Measurements from ENCODE around the gene EXD3.

The EXD3 gene

DNA sequence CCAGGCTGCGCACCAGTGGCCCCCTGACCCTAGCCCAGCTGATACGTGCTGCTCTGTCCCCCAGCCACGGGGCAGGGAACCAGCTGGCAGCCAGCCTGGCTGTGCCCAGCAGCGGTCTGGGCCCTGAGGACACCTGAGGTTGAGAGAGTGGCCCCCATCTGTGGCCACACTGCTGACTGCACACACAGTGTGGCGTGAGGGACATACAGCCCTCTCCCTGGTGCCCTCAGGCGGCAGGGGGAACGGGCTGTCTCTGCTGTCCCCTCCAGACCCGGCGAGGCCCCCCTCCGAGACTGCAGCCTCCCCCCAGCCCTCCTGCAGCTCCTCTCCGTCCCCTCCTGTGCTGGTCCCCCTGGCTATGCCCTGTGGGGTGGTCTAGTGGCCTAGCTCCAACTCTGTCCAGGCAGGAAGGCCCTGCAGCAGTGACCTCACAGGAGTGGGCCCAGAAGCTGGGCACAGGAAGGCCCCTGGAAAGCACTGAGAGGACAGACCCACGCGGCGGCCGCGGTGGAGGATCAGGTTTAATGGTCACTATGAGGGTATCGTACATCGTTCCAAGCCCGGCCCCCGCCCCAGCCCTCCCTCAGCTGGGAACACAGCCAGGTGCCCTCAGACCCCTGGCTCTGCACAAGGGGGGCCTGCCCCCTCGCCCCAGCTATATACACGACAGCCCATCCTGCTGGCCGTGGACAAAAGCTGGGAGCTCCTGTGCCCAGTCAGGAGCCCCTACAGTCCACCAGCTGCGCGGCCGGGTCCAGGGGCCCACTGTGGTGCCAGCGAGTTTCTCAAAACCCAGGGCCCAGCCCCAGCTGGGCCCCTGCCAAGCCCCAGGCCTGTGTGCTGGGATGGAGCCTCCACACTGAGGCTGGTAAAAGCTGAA, 25.0 kb upstream of the EXD3 start:
- DNase-seq (ENCODE audit: low read depth): no peak

DNA sequence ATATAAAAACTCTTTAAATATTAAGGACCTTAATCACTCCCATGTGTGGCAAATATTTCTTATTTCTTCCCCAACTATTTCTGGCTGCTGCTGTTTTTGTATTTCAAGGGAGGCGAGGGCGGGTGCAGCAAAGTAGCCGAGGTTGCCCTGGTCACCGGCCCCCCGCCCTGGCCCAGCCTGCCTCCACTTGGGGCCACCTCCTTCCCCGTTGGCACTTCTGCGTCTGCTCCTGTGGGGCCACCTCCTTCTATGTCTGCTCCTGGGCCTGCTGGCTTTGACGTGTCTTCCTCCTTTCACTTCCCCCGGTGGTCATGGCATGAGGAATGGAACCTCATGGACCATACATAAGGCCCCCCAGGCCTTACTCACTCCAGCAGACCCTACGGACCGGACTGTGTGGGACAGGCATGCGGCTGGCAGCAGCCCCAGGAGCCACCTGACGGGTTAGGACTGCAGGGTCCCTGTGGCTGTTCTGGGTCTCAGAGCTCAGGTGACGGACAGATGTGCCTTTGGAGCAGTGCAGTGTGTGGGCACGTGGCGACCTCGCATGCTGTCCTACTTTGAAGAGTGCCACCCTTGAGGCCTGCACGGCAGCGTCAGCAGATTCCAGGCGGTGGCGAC, 24.0 kb upstream of the EXD3 start:
- no peak for DNase-seq (ENCODE audit: low read depth)

DNA sequence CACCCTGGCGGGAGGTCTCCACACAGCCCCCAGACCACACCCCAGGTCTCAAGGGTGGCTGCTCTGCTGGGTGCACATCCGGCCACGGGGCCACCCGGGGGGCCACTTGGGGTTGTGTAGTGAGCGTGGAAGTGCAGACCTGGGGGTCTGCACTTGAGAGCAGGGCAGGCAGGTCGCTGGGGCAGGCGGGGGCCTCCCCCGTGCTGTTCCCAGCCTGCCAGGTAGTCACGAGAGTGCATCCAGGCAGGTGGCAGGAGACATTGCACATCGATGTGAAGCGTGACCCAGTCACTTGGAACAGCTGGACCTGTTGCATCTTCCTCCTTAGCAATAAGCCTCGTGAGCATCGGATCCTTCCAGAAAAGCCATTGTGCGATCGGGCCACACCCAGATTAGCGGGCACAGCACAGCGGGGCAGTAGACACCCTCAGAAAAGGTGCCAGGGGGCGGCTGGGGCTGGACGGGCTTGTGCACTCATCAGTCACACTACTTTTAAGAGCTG, 23.0 kb upstream of the EXD3 start:
- DNase-seq (ENCODE audit: low read depth): no peak

DNA sequence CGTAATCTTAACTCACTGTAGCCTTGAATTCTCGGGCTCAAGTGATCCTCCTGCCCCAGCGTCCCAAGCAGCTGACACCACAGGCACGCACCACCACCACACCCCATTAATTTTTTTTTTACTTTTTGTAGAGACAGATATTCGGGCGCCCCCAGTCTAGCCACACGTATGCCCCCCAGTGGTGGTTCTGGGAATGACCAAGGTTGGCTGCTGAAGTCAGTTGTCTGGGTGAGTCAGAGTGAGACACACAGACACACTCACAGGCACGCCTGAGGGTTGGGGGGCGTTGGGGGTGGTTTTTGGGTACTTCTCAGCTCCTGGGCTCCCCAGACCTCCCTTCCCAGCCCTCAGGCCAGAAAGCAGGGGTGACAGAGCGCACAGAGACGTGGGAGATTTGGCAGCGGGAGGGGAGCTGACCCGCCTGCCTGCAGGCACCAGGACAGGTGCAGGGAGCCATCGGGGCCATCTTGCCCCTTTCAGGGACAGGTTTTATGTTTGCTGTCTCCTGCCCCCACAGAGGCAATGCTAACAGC, 22.4 kb upstream of the EXD3 start:
- peak; percentile 64 for DNase-seq (ENCODE audit: low read depth)

DNA sequence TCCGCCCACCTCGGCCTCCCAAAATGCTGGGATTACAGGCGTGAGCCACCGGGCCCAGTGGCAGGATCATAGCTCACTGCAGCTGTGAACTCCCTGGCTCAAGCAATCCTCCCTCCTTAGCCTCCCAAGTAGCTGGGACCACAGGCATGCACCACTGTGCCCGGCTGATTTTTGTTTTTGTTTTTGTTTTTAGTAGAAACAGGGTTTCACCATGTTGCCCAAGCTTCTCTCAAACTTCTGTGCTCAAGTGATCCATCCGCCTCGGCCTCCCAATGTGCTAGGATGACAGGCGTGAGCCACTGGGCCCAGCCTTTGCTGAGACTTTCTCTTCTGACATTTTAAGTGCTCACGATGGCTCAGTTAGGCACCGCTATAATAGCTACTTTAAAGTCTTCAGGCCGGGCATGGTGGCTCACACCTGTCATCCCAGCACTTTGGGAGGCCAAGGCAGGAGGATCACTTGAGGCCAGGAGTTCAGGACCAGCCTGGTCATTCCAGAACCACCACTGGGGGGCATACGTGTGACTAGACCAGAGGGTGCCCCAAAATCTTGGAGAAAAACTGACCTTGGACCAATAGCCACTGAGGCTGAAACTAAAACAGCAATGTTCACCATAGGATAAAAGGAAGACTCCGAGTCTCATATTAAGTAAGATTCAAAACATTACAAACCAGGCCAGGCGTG, 21.3 kb upstream of the EXD3 start:
- DNase-seq (ENCODE audit: low read depth): no peak

DNA sequence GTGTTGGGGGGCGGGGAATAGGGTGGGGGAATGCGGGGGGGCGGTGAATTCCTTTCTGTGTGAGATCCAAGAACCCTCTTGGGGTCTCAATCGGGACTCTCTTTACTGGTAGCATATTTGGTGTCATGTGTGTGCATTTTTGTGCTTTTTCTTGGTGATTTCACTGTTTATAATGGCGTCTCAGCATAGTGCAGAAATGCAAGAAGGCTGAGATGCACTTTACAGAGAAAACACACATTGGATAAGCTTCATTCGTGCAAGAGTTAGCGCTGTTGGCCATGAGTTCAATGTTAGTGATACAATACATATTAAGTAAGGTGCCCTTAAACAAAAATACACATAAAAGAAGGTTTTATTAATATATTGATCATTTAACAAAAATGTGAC, 19.0 kb upstream of the EXD3 start:
- no peak for DNase-seq (ENCODE audit: low read depth)

DNA sequence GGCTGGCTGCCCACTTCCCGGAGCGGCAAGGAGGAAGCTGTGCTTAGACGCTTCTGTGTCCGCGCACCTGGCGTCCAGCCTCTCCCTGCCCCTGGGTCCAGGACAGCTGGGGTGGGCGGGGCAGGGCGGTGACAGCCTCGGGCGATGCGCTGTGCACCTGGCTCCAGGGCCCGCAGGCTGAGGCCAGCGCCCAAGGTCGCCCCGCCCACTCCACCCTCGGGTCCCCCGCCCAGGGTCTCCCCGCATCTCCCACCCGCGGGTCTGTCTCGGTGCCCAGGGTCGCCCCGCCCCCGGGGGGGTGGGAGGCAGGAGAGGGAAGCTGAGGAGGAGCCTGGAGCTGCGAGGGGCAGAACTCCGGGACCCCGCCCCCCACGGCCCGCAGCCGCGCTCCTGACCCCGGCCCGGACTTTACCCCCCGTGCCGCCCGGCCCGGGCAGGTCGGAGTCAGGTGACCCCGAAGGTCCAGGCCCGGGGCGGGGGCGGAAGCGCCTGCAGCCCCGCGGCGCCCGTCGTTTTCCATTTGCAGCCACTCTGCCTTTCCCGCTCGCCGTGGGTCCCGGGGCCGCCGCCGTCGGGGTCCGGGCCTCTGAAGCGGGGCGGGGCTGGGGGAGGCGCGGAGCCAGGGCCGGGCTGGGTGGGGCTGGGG, 18.4 kb upstream of the EXD3 start, which contains the start of gene ENTPD8:
Gene ENTPD8 (minus strand): TSS at position 69 of the 646 bp plus-strand sequence. CDS start 3,072 bp downstream, outside the sequence.
- no peak for DNase-seq (ENCODE audit: low read depth)

DNA sequence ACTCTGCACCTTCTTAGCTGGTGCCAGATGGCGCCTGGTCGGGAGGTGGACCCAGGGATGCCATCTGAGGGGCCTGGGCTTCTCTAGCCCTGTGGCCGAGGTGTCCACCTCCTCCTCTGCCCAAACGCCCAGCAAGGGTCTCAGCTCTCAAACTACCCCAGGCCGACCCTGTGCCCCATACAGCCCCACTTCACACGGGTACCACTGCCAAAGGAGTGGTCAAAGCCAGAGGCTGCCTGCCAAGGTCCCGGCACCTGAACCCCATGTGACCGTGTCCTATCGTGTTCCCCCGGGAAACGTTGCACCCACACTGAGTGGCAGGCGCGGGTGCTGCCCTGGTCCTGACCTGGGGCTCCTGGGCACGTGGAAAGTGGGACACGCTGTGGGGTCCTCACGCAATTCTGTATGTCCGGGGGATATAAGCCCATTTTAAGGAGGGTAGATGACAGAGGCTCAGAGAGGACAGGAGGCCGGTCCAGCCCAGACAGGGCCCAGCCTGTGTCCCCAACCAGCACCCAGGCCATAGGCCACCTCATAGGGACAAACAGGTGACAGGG, 16.3 kb upstream of the EXD3 start:
- DNase-seq (ENCODE audit: low read depth): no peak

DNA sequence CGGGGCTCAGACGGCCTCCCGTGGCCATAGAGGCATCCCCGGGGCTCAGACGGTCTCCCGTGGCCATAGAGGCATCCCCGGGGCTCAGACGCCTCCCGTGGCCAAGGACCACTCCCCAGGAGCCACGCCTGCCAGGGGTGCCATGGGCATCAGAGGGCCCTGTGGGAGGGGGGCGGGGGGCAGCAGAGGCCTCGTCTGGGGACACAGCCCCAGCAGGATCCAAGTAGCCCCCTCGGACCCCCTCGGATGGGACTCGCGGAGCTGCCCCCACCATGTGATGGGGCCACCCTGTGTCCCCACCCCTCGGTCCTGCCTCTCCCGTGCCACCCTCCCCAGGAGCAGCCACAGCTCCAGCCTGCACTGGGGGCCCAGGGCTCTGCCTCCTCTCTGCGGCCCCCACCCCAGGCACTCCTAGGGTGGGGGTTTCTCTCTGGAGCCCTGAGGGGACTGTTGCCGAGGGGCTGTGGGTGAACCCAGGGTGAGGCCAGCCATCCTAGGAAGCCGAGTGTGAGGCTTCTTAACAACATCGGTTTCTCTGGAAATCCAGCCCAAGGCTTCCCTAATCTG, 15.7 kb upstream of the EXD3 start:
- no peak for DNase-seq (ENCODE audit: low read depth)

DNA sequence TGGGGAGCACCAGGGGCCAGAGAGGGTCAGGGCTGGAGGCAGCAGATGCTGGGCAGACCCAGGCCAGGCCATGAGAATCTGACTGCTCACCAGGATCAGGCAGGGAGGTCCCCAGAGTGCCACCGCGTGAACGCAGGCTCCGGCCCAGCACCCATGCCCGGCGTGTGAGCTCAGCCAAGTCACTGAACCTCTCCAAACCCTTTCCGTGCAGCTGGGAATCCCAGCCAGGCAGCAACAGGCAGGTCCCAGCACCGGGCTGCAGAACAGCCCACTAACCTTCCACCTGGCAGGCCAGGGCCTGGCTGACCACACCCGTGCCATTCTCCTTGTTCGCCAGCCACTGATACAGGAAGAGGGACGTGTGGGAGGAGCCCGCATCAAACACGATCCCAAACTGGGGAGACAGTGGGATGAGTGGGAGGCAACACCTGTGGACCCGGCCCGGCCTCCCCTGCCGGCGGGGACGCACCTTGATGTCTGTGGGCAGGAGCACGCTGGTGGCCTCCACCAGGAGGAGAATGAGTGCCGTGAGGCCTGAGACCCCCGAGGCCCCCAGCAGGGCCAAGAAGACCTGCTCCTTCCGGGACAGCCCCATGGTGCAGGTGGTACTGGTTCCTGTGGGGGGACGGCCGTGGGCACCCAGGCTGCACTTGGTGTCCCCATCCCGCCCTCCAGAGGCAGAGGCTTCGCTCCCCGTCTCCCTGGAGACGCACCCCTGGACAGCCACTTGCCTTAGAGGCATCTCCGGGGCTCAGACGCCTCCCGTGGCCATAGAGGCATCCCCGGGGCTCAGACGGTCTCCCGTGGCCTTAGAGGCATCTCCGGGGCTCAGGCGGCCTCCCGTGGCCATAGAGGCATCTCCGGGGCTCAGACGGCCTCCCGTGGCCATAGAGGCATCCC, 15.0 kb upstream of the EXD3 start:
- no peak for DNase-seq (ENCODE audit: low read depth)

DNA sequence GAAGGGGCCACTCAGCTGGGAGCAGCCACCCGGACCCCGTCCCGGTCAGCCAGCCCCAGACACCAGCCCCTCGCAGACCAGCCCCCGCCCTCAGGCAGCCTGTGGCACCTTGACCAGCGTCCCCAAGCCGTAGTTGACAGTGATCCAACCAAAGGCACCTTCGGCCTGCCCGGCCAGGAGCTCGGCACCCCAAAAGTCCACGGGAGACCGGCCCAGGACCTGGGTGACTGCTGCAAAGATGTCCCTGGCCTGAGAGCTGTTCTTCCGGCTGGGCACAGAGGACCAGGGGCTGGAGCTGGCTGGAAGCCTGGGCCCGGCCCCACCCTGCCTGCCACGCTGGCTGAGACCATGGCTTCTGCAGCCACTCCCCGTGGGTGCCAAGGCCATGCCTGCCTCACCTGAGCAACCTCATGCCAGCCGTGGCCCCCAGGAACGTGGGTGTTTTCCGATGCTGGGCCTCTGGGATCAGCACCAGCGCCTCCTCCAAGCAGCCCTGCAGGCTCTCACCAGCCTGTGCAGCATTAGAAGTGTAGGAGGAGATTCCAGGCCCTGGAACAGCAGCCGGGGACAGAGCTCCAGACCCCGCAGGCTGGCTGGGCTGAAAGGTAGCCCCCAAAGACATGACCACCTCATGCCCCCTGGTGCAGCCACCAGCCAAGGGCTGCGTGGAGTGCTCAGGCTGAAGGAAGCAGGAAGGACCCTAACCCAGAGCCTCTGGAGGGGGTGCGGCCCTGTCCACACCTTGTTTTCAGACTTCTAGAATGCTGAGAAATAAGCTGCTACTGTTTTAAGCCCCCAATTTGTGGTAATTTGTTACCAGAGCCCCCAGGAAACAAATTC, 14.0 kb upstream of the EXD3 start:
- DNase-seq (ENCODE audit: low read depth): no peak

DNA sequence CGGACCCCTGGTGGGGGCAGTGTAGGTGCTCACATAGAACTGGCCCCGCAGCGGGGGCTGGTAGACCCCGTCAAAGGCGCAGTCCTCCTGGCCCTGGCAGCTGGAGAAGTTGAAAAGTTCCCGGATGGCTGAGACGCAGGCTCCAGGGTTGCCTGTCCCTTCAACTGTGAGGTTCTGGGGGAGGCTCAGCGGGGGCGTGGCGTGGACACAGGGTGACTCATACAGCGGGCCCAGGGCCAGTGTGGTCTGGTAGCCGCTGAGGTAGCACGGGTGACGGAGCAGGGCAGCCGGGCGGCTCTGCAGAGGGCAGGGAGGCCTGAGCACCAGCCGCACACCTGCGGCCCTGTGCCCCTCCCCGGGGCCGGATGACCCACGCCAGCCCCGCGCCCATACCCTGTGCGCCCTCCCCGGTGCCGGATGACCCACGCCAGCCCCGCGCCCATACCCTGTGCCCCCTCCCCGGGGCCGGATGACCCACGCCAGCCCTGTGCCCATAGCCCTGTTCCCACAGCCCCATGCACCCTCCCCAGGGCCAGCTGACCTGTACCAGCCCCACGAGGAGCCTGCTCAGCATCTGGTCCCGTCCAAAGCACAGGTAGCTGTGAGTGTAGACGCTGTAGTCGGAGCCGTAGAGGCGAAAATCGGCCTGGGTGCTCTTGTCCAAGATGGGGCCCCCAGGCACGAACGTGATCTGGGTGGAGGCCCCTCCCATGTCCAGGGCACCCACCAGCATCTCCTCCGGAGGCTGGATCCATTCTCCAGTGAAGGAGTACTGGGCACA, 13.2 kb upstream of the EXD3 start:
- DNase-seq (ENCODE audit: low read depth): no peak

DNA sequence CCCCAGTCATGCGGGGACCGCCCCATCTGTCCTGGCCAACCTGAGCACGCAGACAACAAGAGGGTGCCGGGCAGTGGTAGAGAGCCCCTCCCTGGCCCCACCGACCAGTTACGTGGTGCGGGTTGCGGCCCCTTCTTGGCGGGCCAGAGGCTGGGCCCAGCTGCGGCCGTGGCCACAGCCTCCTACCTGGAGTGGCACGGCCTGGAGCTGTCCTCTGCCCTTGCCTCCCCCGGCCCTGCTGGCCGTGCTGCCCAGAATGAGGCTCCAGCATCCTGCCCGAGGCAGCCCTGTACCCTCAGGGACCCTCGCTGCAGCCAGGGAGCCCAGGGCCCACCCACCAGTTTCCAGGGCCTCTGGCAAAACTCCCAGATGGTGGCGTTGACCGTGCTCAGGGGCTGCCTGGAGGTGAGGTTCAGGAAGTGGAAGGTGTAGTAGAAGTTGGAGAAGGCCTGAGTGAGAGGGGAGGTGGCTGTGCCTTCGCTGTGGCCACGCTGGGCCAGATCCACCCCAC, 12.5 kb upstream of the EXD3 start:
- no peak for DNase-seq (ENCODE audit: low read depth)

DNA sequence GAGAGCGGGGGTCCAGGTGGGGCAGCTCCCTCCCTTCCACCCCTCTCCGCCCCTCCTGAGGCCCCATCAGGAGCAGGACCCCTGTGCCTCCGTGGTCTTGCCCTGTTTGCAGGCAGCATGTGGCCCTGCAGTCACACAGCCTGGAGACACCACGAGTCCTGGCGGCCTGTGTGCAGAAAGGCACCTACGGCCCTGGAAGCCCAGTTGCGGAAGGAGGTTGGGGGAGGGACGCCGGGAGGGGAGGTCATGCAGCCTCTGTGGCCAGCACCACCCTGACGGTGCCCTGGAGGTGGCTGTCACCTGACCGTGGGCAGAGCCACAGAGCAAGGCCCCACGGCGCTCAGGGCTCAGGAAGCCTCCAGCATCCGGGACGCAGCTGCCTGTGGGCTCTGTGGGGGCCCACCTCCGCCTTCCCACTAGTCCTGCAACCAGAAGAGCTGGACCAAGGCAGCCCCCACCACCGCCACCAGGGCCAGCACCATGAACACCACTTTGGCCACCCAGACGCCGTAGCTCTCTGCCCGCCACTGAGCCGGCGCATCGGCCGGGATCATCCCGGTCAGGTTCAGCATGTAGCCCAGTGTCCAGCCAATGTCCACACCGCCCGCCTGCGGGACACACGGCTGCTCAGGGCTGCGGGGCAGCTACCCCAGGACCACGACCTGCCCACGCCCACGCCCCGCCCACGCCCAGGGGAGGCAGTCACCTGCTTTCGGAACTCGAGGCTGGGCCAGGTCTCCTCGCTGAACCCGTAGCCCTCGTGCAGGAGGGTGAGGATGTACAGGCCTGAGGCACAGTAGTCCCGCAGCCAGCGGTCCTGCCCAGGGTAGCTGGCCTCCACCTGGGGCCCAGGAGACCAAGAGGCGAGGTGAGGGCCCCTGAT, 11.8 kb upstream of the EXD3 start:
- no peak for DNase-seq (ENCODE audit: low read depth)

DNA sequence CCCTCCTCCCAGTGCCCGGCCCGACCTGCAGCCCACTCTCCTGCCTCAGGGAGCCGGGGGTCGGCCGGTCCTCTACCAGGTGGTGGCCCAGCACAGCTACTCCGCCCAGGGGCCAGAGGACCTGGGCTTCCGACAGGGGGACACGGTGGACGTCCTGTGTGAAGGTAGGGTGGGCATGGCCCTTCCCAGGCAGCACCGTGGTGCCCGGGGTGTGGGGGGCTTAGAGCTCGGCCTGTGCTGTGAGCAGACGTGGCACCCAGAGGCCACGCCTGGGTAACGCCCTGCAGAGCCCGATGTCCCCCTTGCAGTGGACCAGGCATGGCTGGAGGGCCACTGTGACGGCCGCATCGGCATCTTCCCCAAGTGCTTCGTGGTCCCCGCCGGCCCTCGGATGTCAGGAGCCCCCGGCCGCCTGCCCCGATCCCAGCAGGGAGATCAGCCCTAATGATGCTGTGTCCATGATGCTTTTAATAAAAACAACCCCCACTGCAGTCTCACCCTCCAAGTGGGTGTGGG, 11.0 kb upstream of the EXD3 start:
- DNase-seq (ENCODE audit: low read depth): no peak

DNA sequence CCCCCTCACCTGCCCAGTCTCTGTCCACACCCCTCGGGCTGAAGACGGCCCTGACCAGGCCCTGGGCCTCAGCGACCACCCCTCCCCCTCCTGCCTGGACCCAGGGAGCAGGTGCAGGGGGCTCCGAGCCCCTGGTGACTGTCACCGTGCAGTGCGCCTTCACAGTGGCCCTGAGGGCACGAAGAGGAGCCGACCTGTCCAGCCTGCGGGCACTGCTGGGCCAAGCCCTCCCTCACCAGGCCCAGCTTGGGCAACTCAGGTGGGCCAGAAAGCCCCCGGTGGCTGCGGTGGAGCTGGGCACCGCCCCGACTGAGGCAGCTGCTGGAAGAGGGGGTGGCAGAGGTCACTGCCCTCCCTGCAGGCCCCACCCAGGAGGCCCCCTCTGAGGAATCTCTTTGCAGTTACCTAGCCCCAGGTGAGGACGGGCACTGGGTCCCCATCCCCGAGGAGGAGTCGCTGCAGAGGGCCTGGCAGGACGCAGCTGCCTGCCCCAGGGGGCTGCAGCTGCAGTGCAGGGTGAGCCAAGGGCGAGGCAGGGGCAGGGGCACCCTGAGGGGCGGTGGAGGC, 10.5 kb upstream of the EXD3 start:
- no peak for DNase-seq (ENCODE audit: low read depth)

Measured in stimulated activated CD8-positive, alpha-beta memory T cell treated with anti-CD3 and anti-CD28 coated beads, Interleukin-15, amount 100 ng/mL, for 24 hours (primary cell).